Measurements from ENCODE around the gene LRP1.

LRP1 gene

GRCh38 chr12:57166971-57167371 is 38.7 kb downstream of the LRP1 start:
- no peaks in the 10 kb centered on the region for H3K9me3 ChIP-seq (replicated peaks in 1 of 11)
- H3K4me1 ChIP-seq: peaks cover 25 to 84% (median 51%) of the 10 kb centered on the region in 10 experiments
- peak overlapping the region in 6 of 11 experiments; percentile 1 to 48 (median 30); a peak in 6 of 22 replicates for H3K9ac ChIP-seq
- peaks cover 0 to 44% (median 0%) of the 10 kb centered on the region in 11 experiments; a peak in 3 of 22 replicates for H4K20me1 ChIP-seq
- peak overlapping the region in 4 of 11 experiments; percentile 7 to 41 (median 16); a peak in 7 of 22 replicates for H3K27ac ChIP-seq
- H3K36me3 ChIP-seq: peaks cover 0 to 100% (median 30%) of the 10 kb centered on the region in 11 experiments; a peak in 18 of 22 replicates
- peak overlapping the region; percentile 14 to 80 (median 57); a peak in 20 of 22 replicates for H3K4me2 ChIP-seq
- no peak overlapping the region for H3K4me3 ChIP-seq
- TF ChIP-seq Cebpa-rat (IDR thresholded peaks at IDR 0.05): no peak
- no peaks in the 10 kb centered on the region for H3K27me3 ChIP-seq

- Histone ChIP-seq H4K20me1 (peaks cover 0 to 52% (median 0%) of the 10 kb centered on the region in 11 experiments; a peak in 5 of 22 replicates), H3K36me3 (peaks cover 0 to 100% (median 26%) of the 10 kb centered on the region in 11 experiments; a peak in 17 of 22 replicates), H3K4me2 (peak overlapping the region in 3 of 11 experiments; percentile 73 to 80 (median 75); a peak in 6 of 22 replicates), H3K9me3 (replicated peaks in 1 of 11) (no peaks in the 10 kb centered on the region), H3K27me3 (no peaks in the 10 kb centered on the region), H3K4me1 (peaks cover 14 to 82% (median 40%) of the 10 kb centered on the region in 10 experiments), H3K4me3 (no peak overlapping the region), H3K9ac (no peak overlapping the region), H3K27ac (peak overlapping the region in 3 of 11 experiments; percentile 12 to 43 (median 12); a peak in 3 of 22 replicates)
- no peak for TF ChIP-seq Cebpa-rat (IDR thresholded peaks at IDR 0.05)
Measured at GRCh38 chr12:57168058-57168457, 39.8 kb downstream of the LRP1 start.

DNA sequence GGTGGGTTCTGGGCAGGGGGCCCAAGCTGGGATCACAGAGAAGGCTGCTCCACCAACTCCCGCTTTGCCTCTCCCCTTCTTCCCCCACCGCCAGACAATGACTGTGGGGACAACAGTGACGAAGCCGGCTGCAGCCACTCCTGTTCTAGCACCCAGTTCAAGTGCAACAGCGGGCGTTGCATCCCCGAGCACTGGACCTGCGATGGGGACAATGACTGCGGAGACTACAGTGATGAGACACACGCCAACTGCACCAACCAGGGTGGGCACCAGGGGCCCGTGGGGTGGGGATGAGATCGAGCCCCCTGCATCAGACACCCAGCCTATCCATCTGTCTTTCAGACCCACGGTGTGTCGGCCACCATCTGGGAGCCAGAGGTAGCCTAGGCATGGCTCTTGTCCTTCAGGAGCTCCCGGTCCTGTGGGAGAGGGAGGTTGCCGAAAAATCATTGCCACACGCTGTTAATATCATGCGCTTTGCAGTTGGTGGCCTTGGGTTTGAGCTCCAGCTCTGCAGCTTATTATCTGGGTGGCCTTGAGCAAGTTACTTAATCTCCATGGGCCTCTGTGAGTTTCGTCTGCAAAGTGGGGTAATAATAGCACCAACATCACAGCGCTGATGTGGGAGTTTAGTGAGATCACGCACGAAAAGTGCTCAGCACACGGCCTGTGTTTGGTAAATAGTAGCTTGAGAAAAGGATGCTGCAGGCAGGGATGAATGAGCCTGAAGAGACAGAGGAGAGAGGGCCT is 40.9 kb downstream of the LRP1 start:
- peaks cover 21 to 83% (median 37%) of the 10 kb centered on the region in 10 experiments for H3K4me1 ChIP-seq
- H3K9me3 ChIP-seq (replicated peaks in 1 of 11): no peaks in the 10 kb centered on the region
- peaks cover 0 to 64% (median 0%) of the 10 kb centered on the region in 11 experiments; a peak in 5 of 22 replicates for H4K20me1 ChIP-seq
- no peak for TF ChIP-seq Cebpa-rat (IDR thresholded peaks at IDR 0.05)
- no peak overlapping the region; a peak in 1 of 22 replicates for H3K9ac ChIP-seq
- no peaks in the 10 kb centered on the region for H3K27me3 ChIP-seq
- no peak overlapping the region for H3K4me3 ChIP-seq
- H3K27ac ChIP-seq: no peak overlapping the region
- H3K36me3 ChIP-seq: peaks cover 0 to 100% (median 26%) of the 10 kb centered on the region in 11 experiments; a peak in 17 of 22 replicates
- no peak overlapping the region for H3K4me2 ChIP-seq

- Histone ChIP-seq H3K4me3 (no peak overlapping the region), H4K20me1 (peaks cover 0 to 71% (median 0%) of the 10 kb centered on the region in 11 experiments; a peak in 5 of 22 replicates), H3K9ac (no peak overlapping the region; a peak in 1 of 22 replicates), H3K9me3 (replicated peaks in 1 of 11) (no peaks in the 10 kb centered on the region), H3K27me3 (no peaks in the 10 kb centered on the region), H3K4me2 (no peak overlapping the region), H3K36me3 (peaks cover 0 to 100% (median 26%) of the 10 kb centered on the region in 11 experiments; a peak in 17 of 22 replicates), H3K4me1 (peaks cover 22 to 79% (median 38%) of the 10 kb centered on the region in 10 experiments), H3K27ac (no peak overlapping the region)
- TF ChIP-seq Cebpa-rat (IDR thresholded peaks at IDR 0.05): no peak
Measured at GRCh38 chr12:57169969-57170368, 41.7 kb downstream of the LRP1 start.

DNA sequence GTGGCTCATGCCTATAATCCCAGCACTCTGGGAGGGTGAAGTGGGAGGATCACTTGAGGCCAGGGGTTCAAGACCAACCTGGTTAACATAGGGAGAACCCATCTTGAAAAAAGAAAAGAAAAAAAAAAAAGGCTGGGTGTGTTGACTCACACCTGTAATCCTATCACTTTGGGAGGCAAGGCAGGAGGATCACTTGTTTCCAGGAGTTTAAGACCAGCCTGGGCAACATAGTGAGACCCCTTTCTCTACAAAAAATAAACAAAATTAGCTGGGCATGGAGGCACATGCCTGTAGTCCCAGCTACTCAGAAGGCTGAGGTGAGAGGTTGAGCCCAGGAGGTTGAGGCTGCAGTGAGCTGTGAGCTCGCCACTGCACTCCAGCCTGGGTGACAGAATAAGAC is 42.1 kb downstream of the LRP1 start:
- Histone ChIP-seq H3K27me3 (no peaks in the 10 kb centered on the region), H3K4me1 (peaks cover 22 to 74% (median 37%) of the 10 kb centered on the region in 10 experiments), H3K9me3 (replicated peaks in 1 of 11) (no peaks in the 10 kb centered on the region), H3K4me3 (no peak overlapping the region), H3K9ac (0 out of 22 replicates have a peak overlapping the region, but pooled peaks of 1 of the 11 experiments have one; percentile 14), H3K27ac (no peak overlapping the region), H3K4me2 (no peak overlapping the region), H4K20me1 (peaks cover 0 to 76% (median 0%) of the 10 kb centered on the region in 11 experiments; a peak in 5 of 22 replicates), H3K36me3 (peaks cover 0 to 100% (median 24%) of the 10 kb centered on the region in 11 experiments; a peak in 17 of 22 replicates)
- TF ChIP-seq Cebpa-rat (IDR thresholded peaks at IDR 0.05): no peak

- peaks cover 17 to 69% (median 34%) of the 10 kb centered on the region in 10 experiments for H3K4me1 ChIP-seq
- peaks cover 0 to 81% (median 0%) of the 10 kb centered on the region in 11 experiments; a peak in 5 of 22 replicates for H4K20me1 ChIP-seq
- H3K27ac ChIP-seq: no peak overlapping the region
- no peaks in the 10 kb centered on the region for H3K9me3 ChIP-seq (replicated peaks in 1 of 11)
- no peak overlapping the region for H3K4me3 ChIP-seq
- H3K4me2 ChIP-seq: no peak overlapping the region
- H3K27me3 ChIP-seq: no peaks in the 10 kb centered on the region
- H3K9ac ChIP-seq: 0 out of 22 replicates have a peak overlapping the region, but pooled peaks of 1 of the 11 experiments have one; percentile 14
- H3K36me3 ChIP-seq: peaks cover under 1 to 100% (median 24%) of the 10 kb centered on the region in 11 experiments; a peak in 17 of 22 replicates
- no peak for TF ChIP-seq Cebpa-rat (IDR thresholded peaks at IDR 0.05)
Measured at GRCh38 chr12:57170927-57171326, 42.6 kb downstream of the LRP1 start.

DNA sequence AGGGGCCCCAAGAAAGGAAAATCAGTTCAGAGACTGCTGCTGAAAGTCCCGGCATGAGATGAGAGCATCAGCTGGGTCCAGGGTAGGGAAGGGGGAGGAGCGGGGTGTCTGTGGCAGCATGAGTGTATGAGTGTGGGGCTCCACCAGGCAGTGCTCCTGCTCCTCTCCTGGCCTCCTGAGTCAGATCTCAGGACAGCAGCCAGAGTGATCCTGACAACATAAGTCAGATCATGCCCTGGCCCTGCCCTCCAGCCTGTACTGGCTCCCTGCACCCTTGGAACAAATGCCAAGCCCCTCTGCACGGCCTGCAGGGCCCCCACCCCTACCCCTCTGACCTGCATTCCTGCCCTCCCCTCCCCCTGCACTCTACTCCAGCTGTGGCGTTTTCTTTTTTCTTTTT is 43.4 kb downstream of the LRP1 start:
- Histone ChIP-seq H4K20me1 (peaks cover 0 to 88% (median 0%) of the 10 kb centered on the region in 11 experiments; a peak in 5 of 22 replicates), H3K4me1 (peaks cover 9 to 63% (median 32%) of the 10 kb centered on the region in 10 experiments), H3K27ac (no peak overlapping the region), H3K4me3 (no peak overlapping the region), H3K27me3 (no peaks in the 10 kb centered on the region), H3K9me3 (replicated peaks in 1 of 11) (no peaks in the 10 kb centered on the region), H3K4me2 (no peak overlapping the region), H3K9ac (no peak overlapping the region), H3K36me3 (peaks cover 0 to 100% (median 29%) of the 10 kb centered on the region in 11 experiments; a peak in 17 of 22 replicates)
- TF ChIP-seq Cebpa-rat (IDR thresholded peaks at IDR 0.05): no peak

- H3K9ac ChIP-seq: no peak overlapping the region
- H3K36me3 ChIP-seq: peaks cover 0 to 100% (median 23%) of the 10 kb centered on the region in 11 experiments; a peak in 16 of 22 replicates
- no peak overlapping the region for H3K27ac ChIP-seq
- no peak for TF ChIP-seq Cebpa-rat (IDR thresholded peaks at IDR 0.05)
- H3K4me1 ChIP-seq: peaks cover 0 to 58% (median 24%) of the 10 kb centered on the region in 10 experiments; a peak in 16 of 20 replicates
- no peaks in the 10 kb centered on the region for H3K27me3 ChIP-seq
- H4K20me1 ChIP-seq: peaks cover 0 to 88% (median 0%) of the 10 kb centered on the region in 11 experiments; a peak in 6 of 22 replicates
- H3K9me3 ChIP-seq (replicated peaks in 1 of 11): no peaks in the 10 kb centered on the region
- no peak overlapping the region for H3K4me3 ChIP-seq
- peak overlapping the region in 7 of 11 experiments; percentile 18 to 49 (median 38); a peak in 9 of 22 replicates for H3K4me2 ChIP-seq
Measured at GRCh38 chr12:57173089-57173488, 44.8 kb downstream of the LRP1 start.

All from BLaER1 treated with 17β-estradiol and CSF1 and Interleukin-3, amounts not matched to agents 10 nM and 100 nM (cell line).